Endodermal cell (in vitro differentiated cells): Measurements from ENCODE around the gene CHN1. TPM values are rescaled to one million over a fixed set of nuclear protein-coding genes. Genes with fewer than 3 reads are reported as not detected.

ENCODE experiments used
- DNase-seq: peaks from one replicate; pipeline ENCODE4 v3.0.0-alpha.2; 2017
- H3K27ac ChIP-seq: 2 replicates; pipeline ENCODE4 v1.5.1; 2013; ENCODE audit warnings: mild to moderate bottlenecking, low read depth, low read length, moderate library complexity
- H3K27me3 ChIP-seq: 2 replicates; pipeline ENCODE4 v1.6.1; 2013; ENCODE audit warnings: mild to moderate bottlenecking, low read length, moderate library complexity; ENCODE audit not compliant: insufficient read depth, control insufficient read depth, poor library complexity, severe bottlenecking
- H3K36me3 ChIP-seq: 2 replicates; pipeline ENCODE4 v1.7.0; 2013; ENCODE audit warnings: mild to moderate bottlenecking, low read length, moderate library complexity; ENCODE audit not compliant: control insufficient read depth, insufficient read depth
- H3K4me1 ChIP-seq: one replicate; pipeline ENCODE4 v1.7.0; 2013; ENCODE audit warnings: low read length; ENCODE audit not compliant: control insufficient read depth, insufficient read depth
- H3K4me3 ChIP-seq: 2 replicates; pipeline ENCODE4 v1.5.1; 2013; ENCODE audit warnings: mild to moderate bottlenecking, low read length, moderate library complexity
- H3K9ac ChIP-seq: 2 replicates; pipeline ENCODE4 v1.6.1; 2013; ENCODE audit warnings: mild to moderate bottlenecking, low read length, moderate library complexity; ENCODE audit not compliant: poor library complexity, severe bottlenecking; ENCODE audit errors: extremely low read depth
- H3K9me3 ChIP-seq: 2 replicates; pipeline ENCODE4 v1.6.1; 2013; ENCODE audit warnings: mild to moderate bottlenecking, low read length, moderate library complexity; ENCODE audit not compliant: control insufficient read depth
- H3K27ac Mint-ChIP-seq: 2 replicates; pipeline ENCODE4 v1.8.0; 2020; ENCODE audit warnings: mixed read lengths
- H3K27me3 Mint-ChIP-seq: 2 replicates; pipeline ENCODE4 v1.8.0; 2021; ENCODE audit warnings: mild to moderate bottlenecking, mixed read lengths; ENCODE audit not compliant: insufficient read depth
- H3K36me3 Mint-ChIP-seq: 2 replicates; pipeline ENCODE4 v1.8.0; 2020; ENCODE audit warnings: low read depth, mixed read lengths
- H3K4me1 Mint-ChIP-seq: 2 replicates; pipeline ENCODE4 v1.8.0; 2020; ENCODE audit warnings: mixed read lengths
- H3K4me3 Mint-ChIP-seq: 2 replicates; pipeline ENCODE4 v1.8.0; 2020; ENCODE audit warnings: mild to moderate bottlenecking, moderate library complexity, mixed read lengths
- H3K9me3 Mint-ChIP-seq: 2 replicates; pipeline ENCODE4 v1.8.0; 2020; ENCODE audit warnings: mild to moderate bottlenecking, mixed read lengths
- CTCF ChIP-seq: fragments of 200-600 bp; sonication (generic); conservative IDR thresholded peaks from 2 replicates; pipeline ENCODE4 v1.5.0; 2021; ENCODE audit warnings: antibody characterized with exemption, mild to moderate bottlenecking
- WGBS, 2 experiments: methylation state at CpG; one replicate each; pipeline versions ENCODE4 v1.1.5 to v1.1.7; 2013; ENCODE audit warnings: missing lambda C conversion rate in 2 of 2, mixed read lengths in 1 of 2; ENCODE audit not compliant: insufficient coverage in 1 of 2, insufficient read length in 1 of 2; 5-methylcytosine and 5-hydroxymethylcytosine counted together
- total RNA-seq, 2 donors: library from RNA; stranded (reverse); fragmentation: NEBNext Ultra II Directional in 1 of 2; extraction: Animal tissue kit (Norgen Biotek cat#: 25700) in 1 of 2; gene quantifications; 2 replicates in 1 of 2; 3 replicates in 1 of 2; pipeline ENCODE4 v1.2.1, GENCODE V29; 2021

The CHN1 gene
- total RNA-seq, 2 donors from 2014 or later, result 24.3 to 28.8 TPM

GRCh38 chr2:174791746-174792280 lies 213.4 kb downstream of the CHN1 start:
- H3K4me3 ChIP-seq, result peak overlapping the region; percentile 39
- no peak for TF ChIP-seq CTCF
- no peak overlapping the region for H3K4me3 Mint-ChIP-seq
- peak; percentile 50 for DNase-seq
- 90 to 92% methylated on average over 4 to 6 of the region's 7 CpGs for WGBS, 2 experiments
- H3K27ac Mint-ChIP-seq, result no peak overlapping the region
- no peak overlapping the region for H3K27ac ChIP-seq
- no peak overlapping the region for H3K9ac ChIP-seq
- peaks cover 26% of the 10 kb centered on the region for H3K4me1 ChIP-seq
- no peaks in the 10 kb centered on the region for H3K36me3 ChIP-seq
- H3K36me3 Mint-ChIP-seq, result no peaks in the 10 kb centered on the region
- peaks cover 58% of the 10 kb centered on the region for H3K4me1 Mint-ChIP-seq
- no peaks in the 10 kb centered on the region for H3K9me3 ChIP-seq
- no peaks in the 10 kb centered on the region for H3K27me3 ChIP-seq
- no peaks in the 10 kb centered on the region for H3K27me3 Mint-ChIP-seq
- H3K9me3 Mint-ChIP-seq, result no peaks in the 10 kb centered on the region

- Histone ChIP-seq H3K9me3 (no peaks in the 10 kb centered on the region), H3K36me3 (no peaks in the 10 kb centered on the region), H3K9ac (no peak overlapping the region), H3K4me3 (no peak overlapping the region), H3K27me3 (no peaks in the 10 kb centered on the region), H3K4me1 (peaks cover 26% of the 10 kb centered on the region), H3K27ac (no peak overlapping the region)
- no peak for TF ChIP-seq CTCF
- Mint-ChIP-seq H3K27me3 (no peaks in the 10 kb centered on the region), H3K27ac (no peak overlapping the region), H3K4me1 (peaks cover 50% of the 10 kb centered on the region), H3K4me3 (no peak overlapping the region), H3K9me3 (no peaks in the 10 kb centered on the region), H3K36me3 (no peaks in the 10 kb centered on the region)
- peak; percentile 39 for DNase-seq
- 86 to 100% methylated on average over 5 to 8 of the region's 8 CpGs for WGBS, 2 experiments
These were observed 214.2 kb downstream of the CHN1 start for GRCh38 chr2:174791020-174791419.

DNA sequence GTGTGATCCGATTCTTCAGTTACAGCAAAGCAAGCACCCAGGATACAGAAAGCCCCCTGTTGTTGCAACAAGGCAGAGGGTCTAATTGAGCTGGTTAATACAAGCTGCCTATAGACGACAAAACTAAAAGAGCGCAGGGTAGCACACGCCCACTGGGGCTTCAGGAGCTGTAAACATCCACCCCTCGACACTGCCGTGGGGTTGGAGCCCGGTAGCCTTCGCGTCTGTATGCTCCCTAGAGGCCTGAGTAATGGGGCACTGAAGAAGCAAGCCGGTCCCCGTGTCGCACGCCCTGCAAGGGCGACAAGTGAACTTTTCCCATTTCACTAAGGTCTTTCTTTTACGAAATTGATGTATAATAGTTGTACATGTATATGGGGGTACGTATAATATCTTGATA lies 216.2 kb downstream of the CHN1 start:
- H3K27ac Mint-ChIP-seq, result no peak overlapping the region
- H3K4me1 ChIP-seq, result peaks cover 16% of the 10 kb centered on the region
- no peak overlapping the region for H3K9ac ChIP-seq
- no peak overlapping the region for H3K27ac ChIP-seq
- H3K9me3 Mint-ChIP-seq, result no peaks in the 10 kb centered on the region
- DNase-seq, result no peak
- no peak overlapping the region for H3K4me3 Mint-ChIP-seq
- no peaks in the 10 kb centered on the region for H3K27me3 Mint-ChIP-seq
- WGBS, 2 experiments, result 87 to 93% methylated on average over 14 to 15 of the region's 16 CpGs
- H3K27me3 ChIP-seq, result no peaks in the 10 kb centered on the region
- H3K36me3 ChIP-seq, result no peaks in the 10 kb centered on the region
- H3K9me3 ChIP-seq, result no peaks in the 10 kb centered on the region
- peaks cover 36% of the 10 kb centered on the region for H3K4me1 Mint-ChIP-seq
- H3K4me3 ChIP-seq, result no peak overlapping the region
- no peaks in the 10 kb centered on the region for H3K36me3 Mint-ChIP-seq
- TF ChIP-seq CTCF, result no peak
